ENCODE measurements around the gene VKORC1L1. TPM values are rescaled to one million over a fixed set of nuclear protein-coding genes. Genes with fewer than 3 reads are reported as not detected.
A peak's percentile ranks its signal among the peaks of the same experiment; 100 is the strongest.

VKORC1L1 gene
- total and polyA plus RNA-seq, 9 of the 15 experiments (the other 6 are each of a cell fraction or from before 2014, with no cell fraction given), result 6.8 to 36.5 (median 19.3) TPM

DNA sequence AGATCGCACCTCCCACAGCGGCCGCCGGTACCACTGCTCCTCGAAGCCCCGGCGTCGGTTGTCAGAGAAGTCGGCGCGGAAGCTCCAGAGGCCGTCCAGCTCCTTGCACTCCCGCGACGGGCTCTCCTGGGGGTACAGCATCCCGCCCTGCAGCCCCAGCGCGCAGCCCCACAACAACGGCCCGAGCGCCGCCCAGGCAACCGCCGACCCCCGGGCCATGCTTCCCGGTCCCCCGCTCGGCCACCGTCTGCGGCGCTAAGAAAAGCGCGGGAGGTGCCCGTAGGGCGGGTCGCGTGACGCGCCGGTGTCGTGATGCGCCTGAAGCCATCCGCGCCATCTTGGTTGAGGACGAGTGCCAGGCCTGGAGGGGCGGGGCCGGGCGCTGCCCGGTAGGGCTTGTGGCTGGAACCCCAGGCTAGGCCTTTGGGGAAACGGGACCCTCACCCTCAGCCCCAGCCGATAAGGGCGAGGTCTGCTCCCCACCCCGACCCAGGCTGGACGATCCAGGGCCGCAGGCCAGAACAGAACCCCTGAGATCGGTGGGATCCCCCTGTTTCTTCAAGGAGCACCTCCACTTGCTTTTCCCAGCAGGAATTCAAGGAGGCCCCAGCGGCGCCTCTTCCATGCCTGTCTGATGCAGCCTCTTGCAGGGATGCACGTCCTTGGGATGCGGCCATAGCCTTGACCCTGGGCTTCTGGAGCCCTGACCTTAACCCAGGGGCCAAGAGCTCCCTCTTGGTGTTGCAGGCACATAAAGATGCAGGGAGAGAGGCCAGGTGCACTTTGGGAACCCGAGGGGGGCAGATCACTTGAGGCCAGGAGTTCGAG is 109.3 kb downstream of the VKORC1L1 start, which contains the start of gene GUSB (continued):
- TF ChIP-seq SRSF7 (optimal IDR thresholded peaks at IDR 0.05; ENCODE audit: low read depth, low read length) (peak; percentile 55), MEIS2 (IDR thresholded peaks at IDR 0.05; ENCODE audit: partially characterized antibody) (no peak), ZNF184 (CRISPR knock-in tag; IDR thresholded peaks at IDR 0.05) (no peak), U2AF1 (optimal IDR thresholded peaks at IDR 0.05; ENCODE audit: low read depth, low read length) (peak; percentile 99), BRD4 (IDR thresholded peaks at IDR 0.05) (no peak), PML (IDR thresholded peaks at IDR 0.05; ENCODE audit: low read length) (peak; percentile 76), ZNF134 (CRISPR knock-in tag; conservative IDR thresholded peaks at IDR 0.05) (no peak), ZNF561 (CRISPR knock-in tag; conservative IDR thresholded peaks at IDR 0.05) (no peak), GATAD2B (IDR thresholded peaks at IDR 0.05; ENCODE audit: borderline replicate concordance) (peak; percentile 95), ZFP1 (CRISPR knock-in tag; IDR thresholded peaks at IDR 0.05) (0 out of 2 replicates have a peak, but pooled peaks have one; percentile 51), E2F3 (CRISPR knock-in tag; IDR thresholded peaks at IDR 0.05) (peak; percentile 99), MTF1 (CRISPR knock-in tag; IDR thresholded peaks at IDR 0.05; ENCODE audit: borderline replicate concordance) (no peak), EP300 (IDR thresholded peaks at IDR 0.05; ENCODE audit: low read length) (0 out of 2 replicates have a peak, but pooled peaks have one; percentile 16), ELF1 (tag; IDR thresholded peaks at IDR 0.05) (no peak; the same call in 1 of the 2 replicates), CBFA2T2 (conservative IDR thresholded peaks at IDR 0.05) (no peak; the same call in 1 of the 2 replicates), ZNF282 (CRISPR knock-in tag; IDR thresholded peaks at IDR 0.05) (peak; percentile 57; the same call in 1 of the 2 replicates), CBX5 (IDR thresholded peaks at IDR 0.05; ENCODE audit: borderline replicate concordance, low read depth) (0 out of 2 replicates have a peak, but pooled peaks have one; percentile 32), ETV5 (CRISPR knock-in tag; IDR thresholded peaks at IDR 0.05; ENCODE audit: low read depth) (peak; percentile 88), CBX2 (IDR thresholded peaks at IDR 0.05; ENCODE audit: insufficient read depth, low read length, poor library complexity, severe bottlenecking) (no peak), JUND (IDR thresholded peaks at IDR 0.05; ENCODE audit: borderline replicate concordance, low read depth, low read length) (peak; percentile 77), JUND (tag; IDR thresholded peaks at IDR 0.05; ENCODE audit: borderline replicate concordance, low read depth, low read length) (peak; percentile 66; the same call in 1 of the 3 replicates), ZNF76 (CRISPR knock-in tag; IDR thresholded peaks at IDR 0.05; ENCODE audit: borderline replicate concordance) (no peak)
- TF ChIP-seq, protein P1, sequence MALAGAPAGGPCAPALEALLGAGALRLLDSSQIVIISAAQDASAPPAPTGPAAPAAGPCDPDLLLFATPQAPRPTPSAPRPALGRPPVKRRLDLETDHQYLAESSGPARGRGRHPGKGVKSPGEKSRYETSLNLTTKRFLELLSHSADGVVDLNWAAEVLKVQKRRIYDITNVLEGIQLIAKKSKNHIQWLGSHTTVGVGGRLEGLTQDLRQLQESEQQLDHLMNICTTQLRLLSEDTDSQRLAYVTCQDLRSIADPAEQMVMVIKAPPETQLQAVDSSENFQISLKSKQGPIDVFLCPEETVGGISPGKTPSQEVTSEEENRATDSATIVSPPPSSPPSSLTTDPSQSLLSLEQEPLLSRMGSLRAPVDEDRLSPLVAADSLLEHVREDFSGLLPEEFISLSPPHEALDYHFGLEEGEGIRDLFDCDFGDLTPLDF (CRISPR knock-in tag; IDR thresholded peaks at IDR 0.05), result peak; percentile 100
- TF ChIP-seq, protein P2, sequence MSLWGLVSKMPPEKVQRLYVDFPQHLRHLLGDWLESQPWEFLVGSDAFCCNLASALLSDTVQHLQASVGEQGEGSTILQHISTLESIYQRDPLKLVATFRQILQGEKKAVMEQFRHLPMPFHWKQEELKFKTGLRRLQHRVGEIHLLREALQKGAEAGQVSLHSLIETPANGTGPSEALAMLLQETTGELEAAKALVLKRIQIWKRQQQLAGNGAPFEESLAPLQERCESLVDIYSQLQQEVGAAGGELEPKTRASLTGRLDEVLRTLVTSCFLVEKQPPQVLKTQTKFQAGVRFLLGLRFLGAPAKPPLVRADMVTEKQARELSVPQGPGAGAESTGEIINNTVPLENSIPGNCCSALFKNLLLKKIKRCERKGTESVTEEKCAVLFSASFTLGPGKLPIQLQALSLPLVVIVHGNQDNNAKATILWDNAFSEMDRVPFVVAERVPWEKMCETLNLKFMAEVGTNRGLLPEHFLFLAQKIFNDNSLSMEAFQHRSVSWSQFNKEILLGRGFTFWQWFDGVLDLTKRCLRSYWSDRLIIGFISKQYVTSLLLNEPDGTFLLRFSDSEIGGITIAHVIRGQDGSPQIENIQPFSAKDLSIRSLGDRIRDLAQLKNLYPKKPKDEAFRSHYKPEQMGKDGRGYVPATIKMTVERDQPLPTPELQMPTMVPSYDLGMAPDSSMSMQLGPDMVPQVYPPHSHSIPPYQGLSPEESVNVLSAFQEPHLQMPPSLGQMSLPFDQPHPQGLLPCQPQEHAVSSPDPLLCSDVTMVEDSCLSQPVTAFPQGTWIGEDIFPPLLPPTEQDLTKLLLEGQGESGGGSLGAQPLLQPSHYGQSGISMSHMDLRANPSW (CRISPR knock-in tag; IDR thresholded peaks at IDR 0.05), result peak; percentile 97; the same call in 1 of the 2 replicates
- TF ChIP-seq, protein P3, sequence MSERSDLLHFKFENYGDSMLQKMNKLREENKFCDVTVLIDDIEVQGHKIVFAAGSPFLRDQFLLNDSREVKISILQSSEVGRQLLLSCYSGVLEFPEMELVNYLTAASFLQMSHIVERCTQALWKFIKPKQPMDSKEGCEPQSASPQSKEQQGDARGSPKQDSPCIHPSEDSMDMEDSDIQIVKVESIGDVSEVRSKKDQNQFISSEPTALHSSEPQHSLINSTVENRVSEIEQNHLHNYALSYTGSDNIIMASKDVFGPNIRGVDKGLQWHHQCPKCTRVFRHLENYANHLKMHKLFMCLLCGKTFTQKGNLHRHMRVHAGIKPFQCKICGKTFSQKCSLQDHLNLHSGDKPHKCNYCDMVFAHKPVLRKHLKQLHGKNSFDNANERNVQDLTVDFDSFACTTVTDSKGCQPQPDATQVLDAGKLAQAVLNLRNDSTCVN (CRISPR knock-in tag; IDR thresholded peaks at IDR 0.05), result 0 out of 2 replicates have a peak, but pooled peaks have one; percentile 35
